Liver (tissue), 9 donors: Measurements from ENCODE around the gene PRPSAP1. TPM values are rescaled to one million over a fixed set of nuclear protein-coding genes. Genes with fewer than 3 reads are reported as not detected.

ENCODE experiments used
- DNase-seq: peaks from one replicate; pipeline ENCODE4 v3.0.0-alpha.2; 2017; ENCODE audit warnings: low spot score
- H3K27ac ChIP-seq, 2 donors: one replicate each; pipeline ENCODE4 v1.7.0; 2013; ENCODE audit warnings: inconsistent platforms in 2 of 2, low read length in 2 of 2, control low read depth in 1 of 2, low read depth in 1 of 2, mild to moderate bottlenecking in 1 of 2
- H3K27me3 ChIP-seq, 4 donors: one replicate each; pipeline versions ENCODE4 v1.6.1 to v1.7.0; 2013; ENCODE audit warnings: low read length in 3 of 4, inconsistent platforms in 1 of 4, mild to moderate bottlenecking in 1 of 4, moderate library complexity in 1 of 4; ENCODE audit not compliant: control insufficient read depth in 4 of 4, insufficient read depth in 4 of 4
- H3K36me3 ChIP-seq, 4 donors: one replicate each; pipeline versions ENCODE4 v1.6.1 to v1.7.0; 2013; ENCODE audit warnings: low read length in 3 of 4, mild to moderate bottlenecking in 3 of 4, low read depth in 1 of 4, moderate library complexity in 1 of 4; ENCODE audit not compliant: control insufficient read depth in 4 of 4, insufficient read depth in 3 of 4
- H3K4me1 ChIP-seq, 4 donors: one replicate each; pipeline versions ENCODE4 v1.6.1 to v1.7.0; 2013; ENCODE audit warnings: low read length in 3 of 4, mild to moderate bottlenecking in 3 of 4, moderate library complexity in 1 of 4; ENCODE audit not compliant: control insufficient read depth in 4 of 4, insufficient read depth in 4 of 4
- H3K4me3 ChIP-seq, 3 donors: one replicate each; pipeline versions ENCODE4 v1.6.1 to v1.7.0; 2013; ENCODE audit warnings: low read length in 3 of 3, control low read depth in 1 of 3, low read depth in 1 of 3, mild to moderate bottlenecking in 1 of 3
- H3K9ac ChIP-seq, 2 donors: one replicate each; pipeline ENCODE4 v1.7.0; 2013; ENCODE audit warnings: low read length in 2 of 2, mild to moderate bottlenecking in 2 of 2, moderate library complexity in 2 of 2, control low read depth in 1 of 2, low read depth in 1 of 2
- H3K9me3 ChIP-seq, 4 donors: one replicate each; pipeline versions ENCODE4 v1.6.1 to v1.7.0; 2013; ENCODE audit warnings: low read length in 3 of 4; ENCODE audit not compliant: control insufficient read depth in 4 of 4
- ATF3 ChIP-seq: IDR thresholded peaks from 2 replicates; pipeline ENCODE4 v1.6.1; 2016; ENCODE audit warnings: antibody characterized with exemption
- CTCF ChIP-seq: fragments of 150-350 bp; IDR thresholded peaks from 2 replicates; pipeline ENCODE4 v1.5.1; 2017; ENCODE audit warnings: improper control_type of control experiment, low read depth, low read length; ENCODE audit not compliant: missing input control
- EGR1 ChIP-seq, 2 donors: IDR thresholded peaks; 2 replicates each; pipeline ENCODE4 v1.6.1; 2016 to 2018; ENCODE audit warnings: antibody characterized with exemption in 2 of 2, low read depth in 2 of 2
- FOXA1 ChIP-seq: IDR thresholded peaks from 2 replicates; pipeline ENCODE4 v1.6.1; 2016; ENCODE audit warnings: antibody characterized with exemption
- FOXA2 ChIP-seq: IDR thresholded peaks from 2 replicates; pipeline ENCODE4 v1.6.1; 2016; ENCODE audit warnings: antibody characterized with exemption
- GABPA ChIP-seq, 2 donors: IDR thresholded peaks in 1 of 2; conservative IDR thresholded peaks in 1 of 2; 2 replicates each; pipeline ENCODE4 v1.6.1; 2016; ENCODE audit warnings: antibody characterized with exemption in 2 of 2, mild to moderate bottlenecking in 1 of 2, moderate library complexity in 1 of 2
- HNF4A ChIP-seq, 2 donors: conservative IDR thresholded peaks; 2 replicates each; pipeline ENCODE4 v1.6.1; 2016; ENCODE audit warnings: antibody characterized with exemption in 2 of 2, mild to moderate bottlenecking in 2 of 2
- HNF4G ChIP-seq: IDR thresholded peaks from 2 replicates; pipeline ENCODE4 v1.6.1; 2016; ENCODE audit warnings: antibody characterized with exemption
- JUND ChIP-seq, 2 donors: IDR thresholded peaks; 2 replicates each; pipeline ENCODE4 v1.6.1; 2016; ENCODE audit warnings: antibody characterized with exemption in 2 of 2
- MAX ChIP-seq: IDR thresholded peaks from 2 replicates; pipeline ENCODE4 v1.6.1; 2016; ENCODE audit warnings: antibody characterized with exemption
- NR2F2 ChIP-seq: IDR thresholded peaks from 2 replicates; pipeline ENCODE4 v1.6.1; 2016; ENCODE audit warnings: antibody characterized with exemption
- RAD21 ChIP-seq, 2 donors: IDR thresholded peaks; 2 replicates each; pipeline ENCODE4 v1.6.1; 2016; ENCODE audit warnings: antibody characterized with exemption in 2 of 2, mild to moderate bottlenecking in 2 of 2
- REST ChIP-seq: IDR thresholded peaks from 2 replicates; pipeline ENCODE4 v1.6.1; 2016; ENCODE audit warnings: antibody characterized with exemption, mild to moderate bottlenecking
- RXRA ChIP-seq, 2 donors: IDR thresholded peaks; 2 replicates each; pipeline ENCODE4 v1.6.1; 2017 to 2018; ENCODE audit warnings: antibody characterized with exemption in 2 of 2, mild to moderate bottlenecking in 1 of 2
- SP1 ChIP-seq: IDR thresholded peaks from 2 replicates; pipeline ENCODE4 v1.6.1; 2018; ENCODE audit warnings: antibody characterized with exemption, mild to moderate bottlenecking
- YY1 ChIP-seq: IDR thresholded peaks from 2 replicates; pipeline ENCODE4 v1.6.1; 2016; ENCODE audit warnings: antibody characterized with exemption, mild to moderate bottlenecking
- ZBTB33 ChIP-seq: IDR thresholded peaks from 2 replicates; pipeline ENCODE4 v1.6.1; 2016; ENCODE audit warnings: antibody characterized with exemption
- WGBS: extraction: QIAGEN DNeasy Blood & Tissue Kit; methylation state at CpG from one replicate; pipeline ENCODE4 v1.1.7; 2013; 5-methylcytosine and 5-hydroxymethylcytosine counted together
- polyA plus RNA-seq, 2 donors: library from polyadenylated mRNA; stranded (reverse) in 1 of 2; unstranded in 1 of 2; fragments of 200-250 nt in 1 of 2; fragments of >200 nt in 1 of 2; fragmentation: Nextera tagmentation in 1 of 2; extraction: Ambion mirVana in 1 of 2; gene quantifications; one replicate each; pipeline versions ENCODE4 v1.2.1 to v1.2.3, GENCODE V29; 2013 to 2015
- total RNA-seq, 2 donors: library from RNA; depleted of rRNA; stranded (reverse); fragments of >200 nt; gene quantifications; one replicate each; pipeline ENCODE4 v1.2.3, GENCODE V29; 2014
- donor health status: healthy.
- donor health status: healthy.
- donor health status: healthy.
- donor health status: healthy.
- donor health status: healthy.

Gene PRPSAP1
- total and polyA plus RNA-seq, 4 donors, result 21.4 to 78.1 (median 52.6) TPM

- no peak overlapping the region for H3K9ac ChIP-seq
- WGBS, result 75% methylated on average over 21 of the region's 21 CpGs
- no peak for DNase-seq
- H3K36me3 ChIP-seq, result peaks cover 0 to 1% (median 0%) of the 10 kb centered on the region in 4 donors
- H3K27me3 ChIP-seq, result no peaks in the 10 kb centered on the region
- H3K4me1 ChIP-seq, result peaks cover 7 to 22% (median 15%) of the 10 kb centered on the region in 4 donors
- no peak overlapping the region for H3K27ac ChIP-seq
- no peak overlapping the region for H3K4me3 ChIP-seq
- H3K9me3 ChIP-seq, result no peaks in the 10 kb centered on the region
- TF ChIP-seq CTCF (no peak), GABPA (IDR thresholded peaks at IDR 0.05 in 1 of 2, conservative IDR thresholded peaks at IDR 0.05 in 1 of 2) (no peak), YY1 (no peak), EGR1 (IDR thresholded peaks at IDR 0.05; ENCODE audit: low read depth in 2 of 2) (no peak), RXRA (IDR thresholded peaks at IDR 0.05) (no peak), ZBTB33 (no peak), JUND (IDR thresholded peaks at IDR 0.05) (no peak)
Measured at GRCh38 chr17:76274112-76274956, 79.4 kb downstream of the PRPSAP1 start.

GRCh38 chr17:76273445-76274111 is 80.1 kb downstream of the PRPSAP1 start:
- no peak for DNase-seq
- Histone ChIP-seq H3K9ac (no peak overlapping the region), H3K36me3 (peaks cover 0 to 3% (median 0%) of the 10 kb centered on the region in 4 donors), H3K27ac (no peak overlapping the region), H3K27me3 (no peaks in the 10 kb centered on the region), H3K9me3 (no peaks in the 10 kb centered on the region), H3K4me1 (peaks cover 7 to 23% (median 16%) of the 10 kb centered on the region in 4 donors), H3K4me3 (no peak overlapping the region)
- WGBS, result 81% methylated on average over 26 of the region's 26 CpGs
- TF ChIP-seq SP1, result no peak
- no peak for TF ChIP-seq HNF4A (conservative IDR thresholded peaks at IDR 0.05)
- TF ChIP-seq MAX, result no peak
- no peak for TF ChIP-seq NR2F2
- TF ChIP-seq JUND (IDR thresholded peaks at IDR 0.05), result no peak
- no peak for TF ChIP-seq FOXA2
- no peak for TF ChIP-seq EGR1 (IDR thresholded peaks at IDR 0.05; ENCODE audit: low read depth in 2 of 2)
- no peak for TF ChIP-seq ATF3
- no peak for TF ChIP-seq RXRA (IDR thresholded peaks at IDR 0.05)
- TF ChIP-seq ZBTB33, result no peak
- TF ChIP-seq YY1, result no peak
- no peak for TF ChIP-seq REST
- no peak for TF ChIP-seq GABPA (IDR thresholded peaks at IDR 0.05 in 1 of 2, conservative IDR thresholded peaks at IDR 0.05 in 1 of 2)
- TF ChIP-seq FOXA1, result no peak
- no peak for TF ChIP-seq HNF4G
- no peak for TF ChIP-seq CTCF
- no peak for TF ChIP-seq RAD21 (IDR thresholded peaks at IDR 0.05)
